RWPE1 (cell line): ENCODE measurements around the gene DUS4L.

ENCODE experiments used
- CTCF ChIA-PET: fragments of 350-600 bp; sonication (Branson Sonifier 250); formaldehyde crosslinking; extraction: SDS; loops from one replicate; lab custom pipeline; 2021; lab: Yijun Ruan, JAX
- POLR2A ChIA-PET: fragments of 400-600 bp; formaldehyde crosslinking; extraction: SDS; loops from one replicate; lab custom pipeline; 2020; ENCODE audit warnings: antibody characterized with exemption; ENCODE audit not compliant: low non-redundant PET; lab: Yijun Ruan, JAX
- DNase-seq: peaks from one replicate; pipeline ENCODE4 v3.0.0; 2012; ENCODE audit warnings: low spot score
- H3K27ac ChIP-seq: fragments of 450-650 bp; 2 replicates; pipeline ENCODE4 v1.5.1; 2017
- CTCF ChIP-seq: fragments of 450-650 bp; conservative IDR thresholded peaks from 2 replicates; pipeline ENCODE4 v1.5.1; 2017; ENCODE audit warnings: low read depth, mild to moderate bottlenecking

Gene DUS4L

GRCh38 chr7:107597953-107598352, 34.2 kb downstream of the DUS4L start:
- no peak for TF ChIP-seq CTCF
- H3K27ac ChIP-seq, result no peak overlapping the region
- ChIA-PET POLR2A (interaction anchor here (0.5 kb wide), 1 partner anchor 66 kb away, joined by 3 read pairs; no protein-coding TSS in a partner anchor), CTCF (no interaction called here)
- DNase-seq, result no peak

GRCh38 chr7:107599262-107599661, 35.5 kb downstream of the DUS4L start:
- no peak for TF ChIP-seq CTCF
- POLR2A ChIA-PET, result no interaction called here
- CTCF ChIA-PET, result no interaction called here
- H3K27ac ChIP-seq, result no peak overlapping the region
- no peak for DNase-seq

GRCh38 chr7:107600816-107601215, 37.0 kb downstream of the DUS4L start:
- POLR2A ChIA-PET, result no interaction called here
- H3K27ac ChIP-seq, result no peak overlapping the region
- TF ChIP-seq CTCF, result no peak
- CTCF ChIA-PET, result interaction anchor here (0.6 to 0.7 kb wide), 2 partner anchors 40 to 85 kb away, joined by 3 read pairs; no protein-coding TSS in a partner anchor
- DNase-seq, result no peak

- no peak overlapping the region for H3K27ac ChIP-seq
- no peak for TF ChIP-seq CTCF
- no peak for DNase-seq
- ChIA-PET CTCF (interaction anchor here (0.6 to 1.0 kb wide), 2 partner anchors 41 to 1561 kb away, joined by 3 to 7 read pairs; partner anchors contain the start of genes COG5 and DUS4L), POLR2A (no interaction called here)
These were observed 41.5 kb downstream of the DUS4L start for GRCh38 chr7:107605218-107605815.

GRCh38 chr7:107606303-107606702, 42.5 kb downstream of the DUS4L start:
- no peak for DNase-seq
- no peak for TF ChIP-seq CTCF
- H3K27ac ChIP-seq, result no peak overlapping the region
- CTCF ChIA-PET, result interaction anchor here (0.6 kb wide), 1 partner anchor 1562 kb away, joined by 7 read pairs; no protein-coding TSS in a partner anchor
- POLR2A ChIA-PET, result no interaction called here

GRCh38 chr7:107609811-107610261, 46.1 kb downstream of the DUS4L start:
- CTCF ChIA-PET, result no interaction called here
- DNase-seq, result no peak
- no peak for TF ChIP-seq CTCF
- POLR2A ChIA-PET, result no interaction called here
- H3K27ac ChIP-seq, result no peak overlapping the region
